ENCODE measurements around the gene TEX22. TPM values are rescaled to one million over a fixed set of nuclear protein-coding genes. Genes with fewer than 3 reads are reported as not detected.

TEX22 gene
- total RNA-seq, 1 donor from 2014 or later, result 5.7 TPM

DNA sequence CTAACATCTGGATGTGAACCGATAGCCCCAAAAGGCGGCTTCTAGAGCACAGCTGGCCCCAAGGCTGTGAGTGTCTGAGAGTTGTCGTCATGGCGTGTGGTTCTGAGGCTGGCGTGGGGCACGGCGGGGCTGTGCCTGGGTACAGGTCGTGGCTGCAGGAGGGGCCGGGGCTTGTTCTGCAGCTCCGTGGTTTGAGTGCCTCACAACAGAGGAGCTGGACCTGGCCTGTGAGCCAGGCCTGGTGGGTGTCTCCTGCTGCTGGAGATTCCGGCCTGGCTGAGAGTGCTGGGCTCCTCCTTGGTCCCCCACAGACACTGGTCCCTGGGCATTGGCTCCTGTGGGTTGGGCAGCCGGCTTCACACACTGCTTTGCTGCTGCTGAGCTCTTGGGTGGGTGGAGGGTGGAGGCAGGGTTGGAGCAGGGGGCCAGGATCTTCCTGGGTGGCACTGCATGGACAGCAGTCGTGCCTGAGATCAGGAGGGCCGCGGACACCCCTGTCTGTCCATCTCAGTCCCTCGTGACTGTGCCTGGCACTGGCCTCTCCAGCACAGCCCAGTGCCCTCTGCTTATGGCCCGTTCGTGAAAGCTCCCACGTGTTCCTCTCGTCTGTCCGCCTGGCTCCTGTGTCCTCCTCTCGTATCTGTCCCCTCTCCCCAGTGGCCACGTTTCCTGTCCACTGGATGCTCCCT, 31.8 kb upstream of the TEX22 start:
- intact Hi-C loops (cut with micrococcal nuclease), result no loop called here

DNA sequence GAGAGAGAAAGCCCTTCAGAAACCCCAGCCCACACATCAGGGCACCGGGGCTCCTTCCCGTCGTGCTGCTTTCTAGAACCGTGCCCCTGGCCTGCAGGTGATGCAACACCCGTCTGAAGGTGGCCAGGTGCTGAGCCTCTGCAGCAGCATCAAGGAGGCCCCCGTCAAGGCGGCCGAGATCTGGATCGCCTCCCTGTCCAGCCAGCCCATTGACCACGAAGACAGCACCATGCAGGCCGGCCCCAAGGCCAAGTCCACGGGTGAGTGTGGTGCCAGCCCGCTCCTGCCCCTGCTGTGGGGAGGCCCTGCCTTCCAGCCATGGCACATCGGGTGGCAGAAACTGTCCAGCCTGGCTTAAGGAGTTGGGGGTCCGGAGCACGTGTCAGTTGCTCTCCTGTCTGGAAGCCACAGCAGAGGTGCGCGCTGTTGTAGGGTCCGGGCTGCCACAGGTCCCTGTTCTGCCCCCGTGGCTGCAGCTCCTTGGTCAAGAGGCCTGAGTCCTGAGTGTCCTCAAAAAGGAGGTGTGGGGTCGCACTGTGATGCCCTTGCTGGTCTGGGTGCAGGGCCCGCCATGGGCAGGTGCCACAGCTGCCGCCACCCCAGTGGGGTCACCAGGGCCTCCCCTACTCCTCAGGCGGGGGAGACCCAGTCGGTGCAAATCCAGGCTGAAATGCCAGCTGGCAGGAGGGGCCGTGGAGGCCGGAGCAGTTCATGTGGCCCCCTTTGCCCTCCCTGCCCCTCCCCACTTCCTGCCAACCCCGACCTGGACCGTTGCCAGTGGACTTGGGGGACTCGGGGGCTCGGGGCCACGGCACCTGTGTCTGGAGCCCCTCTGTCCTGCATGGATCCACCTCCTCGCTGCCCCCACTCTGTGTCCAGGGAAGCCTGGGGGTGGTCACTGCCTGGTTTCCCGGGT, 31.0 kb upstream of the TEX22 start:
- intact Hi-C loops (cut with micrococcal nuclease), result no loop called here

DNA sequence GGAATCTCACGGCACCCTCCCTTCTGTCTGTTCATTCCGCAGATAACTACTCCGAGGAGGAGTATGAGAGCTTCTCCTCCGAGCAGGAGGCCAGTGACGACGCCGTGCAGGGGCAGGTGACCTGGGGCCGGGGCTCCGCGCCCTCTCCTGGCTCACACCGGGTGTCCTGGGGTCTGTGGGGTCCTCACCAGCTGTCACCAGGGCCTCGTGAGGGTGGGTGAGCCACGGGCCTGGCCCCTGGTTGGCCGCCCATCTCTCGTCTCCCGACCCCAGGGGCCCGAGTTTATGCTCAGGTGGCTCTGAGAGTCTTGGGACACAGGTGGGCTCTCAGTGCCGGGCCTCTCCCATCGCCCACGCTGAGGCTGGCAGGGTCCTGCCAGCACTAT, 30.3 kb upstream of the TEX22 start:
- intact Hi-C loops (cut with micrococcal nuclease), result no loop called here

GRCh38 chr14:105368426-105368825, 29.9 kb upstream of the TEX22 start:
- intact Hi-C loops (cut with micrococcal nuclease), result no loop called here

GRCh38 chr14:105368910-105369652, 29.3 kb upstream of the TEX22 start:
- intact Hi-C loops (cut with micrococcal nuclease), result no loop called here

DNA sequence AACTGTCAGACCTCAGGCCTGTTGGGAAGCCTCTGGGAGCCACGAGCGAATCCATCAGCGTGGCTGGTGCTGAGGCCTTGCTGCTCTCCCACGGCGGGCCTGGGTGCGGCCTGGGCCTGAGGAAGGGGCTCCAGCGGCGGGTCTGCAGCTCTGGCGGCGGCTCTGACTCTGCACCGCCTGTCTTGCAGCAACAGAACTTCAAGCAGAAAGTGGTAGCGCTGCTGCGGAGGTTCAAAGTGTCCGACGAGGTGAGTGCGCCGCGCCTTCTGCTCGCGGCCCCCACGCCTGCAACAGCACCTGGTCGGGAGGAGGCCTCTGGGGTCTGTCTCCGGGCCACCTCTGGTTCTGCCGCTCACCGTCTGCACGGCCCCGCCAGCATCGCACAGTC, 28.7 kb upstream of the TEX22 start:
- intact Hi-C loops (cut with micrococcal nuclease), result loop anchor here (2.0 kb wide), 1 partner anchor 45 kb away; no protein-coding TSS in a partner anchor

- intact Hi-C loops (cut with micrococcal nuclease), result no loop called here
These were observed 23.9 kb upstream of the TEX22 start for GRCh38 chr14:105374389-105374788.

DNA sequence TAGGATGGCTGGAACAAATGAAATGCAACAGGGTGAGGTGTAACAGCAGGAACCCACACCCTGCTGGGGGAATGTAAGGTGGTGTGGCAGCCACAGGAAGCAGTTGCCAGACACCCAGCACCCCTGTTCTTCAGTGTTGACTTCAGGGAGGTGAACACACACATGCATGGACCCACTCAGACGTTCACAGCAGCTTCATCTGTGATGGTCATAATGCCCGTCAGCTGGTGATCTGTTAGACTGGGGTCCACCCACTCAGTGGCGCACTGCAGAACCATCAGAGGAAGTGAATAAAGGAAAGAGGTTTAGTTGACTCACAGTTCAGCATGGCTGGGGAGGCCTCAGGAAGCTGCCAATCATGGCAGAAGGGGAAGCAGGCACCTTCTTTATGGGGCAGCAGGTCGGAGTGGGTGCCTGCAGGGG, 22.7 kb upstream of the TEX22 start:
- intact Hi-C loops (cut with micrococcal nuclease), result no loop called here

DNA sequence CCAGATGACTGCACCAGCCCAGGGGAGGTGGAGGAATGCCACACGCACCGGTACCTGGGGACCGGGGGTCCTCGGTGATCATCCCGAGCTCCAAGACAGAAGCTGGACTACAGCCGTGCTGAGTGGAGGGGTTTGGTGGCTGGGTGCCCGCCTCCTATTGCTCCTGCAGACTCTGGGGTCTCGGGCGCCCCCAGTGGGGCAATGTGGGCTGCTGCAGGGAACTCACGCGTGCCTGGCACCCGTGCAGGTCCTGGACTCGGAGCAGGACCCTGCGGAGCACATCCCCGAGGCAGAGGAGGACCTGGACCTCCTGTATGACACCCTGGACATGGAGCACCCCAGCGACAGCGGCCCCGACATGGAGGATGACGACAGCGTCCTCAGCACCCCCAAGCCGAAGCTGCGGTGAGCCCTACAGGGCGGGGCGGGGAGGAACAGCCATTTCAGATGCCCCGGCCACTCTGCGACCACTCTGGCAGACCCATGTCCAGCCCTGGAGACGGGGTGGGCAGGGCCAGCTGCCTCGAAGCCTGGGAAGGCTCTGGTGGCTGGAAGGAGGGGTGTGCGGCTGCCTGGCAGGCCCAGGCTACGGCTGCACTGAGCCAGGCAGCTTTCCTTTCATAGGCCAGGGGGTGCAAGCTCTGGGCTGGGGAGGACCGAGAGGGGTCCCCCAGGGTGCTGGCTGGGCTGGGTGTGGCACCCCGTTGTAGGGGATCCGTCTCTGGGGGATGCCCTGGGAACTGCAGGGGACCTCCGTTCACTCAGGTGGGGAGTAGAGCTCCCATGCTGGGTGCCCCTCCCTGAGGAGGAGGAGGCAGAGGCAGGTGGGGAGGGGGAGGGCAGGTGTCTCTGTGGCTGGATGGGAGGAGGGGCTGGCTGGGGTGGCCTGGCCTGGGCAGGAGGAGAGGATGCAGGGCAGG, 21.6 kb upstream of the TEX22 start:
- intact Hi-C loops (cut with micrococcal nuclease), result no loop called here

GRCh38 chr14:105377555-105378182, 20.7 kb upstream of the TEX22 start:
- intact Hi-C loops (cut with micrococcal nuclease), result no loop called here

DNA sequence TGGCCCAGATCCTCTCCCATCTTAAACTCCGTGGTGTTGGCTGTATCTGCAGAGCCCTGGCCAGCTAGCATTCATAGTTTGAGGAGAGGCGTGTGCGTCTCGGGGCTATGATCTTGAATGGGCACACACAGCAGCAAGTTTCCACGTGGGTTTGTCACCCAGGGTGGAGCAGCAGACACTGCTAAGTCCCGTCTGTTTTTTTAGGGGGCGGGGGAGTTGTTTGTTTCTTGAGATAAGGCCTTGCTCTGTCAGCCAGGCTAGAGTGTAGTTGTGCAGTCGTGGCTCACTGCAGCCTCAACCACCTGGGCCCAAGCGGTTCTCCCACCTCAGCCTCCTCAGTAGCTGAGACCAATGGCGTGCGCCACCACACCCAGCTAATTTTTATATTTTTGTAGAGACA, 20.1 kb upstream of the TEX22 start:
- intact Hi-C loops (cut with micrococcal nuclease), result no loop called here

- intact Hi-C loops (cut with micrococcal nuclease), result no loop called here
These were observed 19.3 kb upstream of the TEX22 start for GRCh38 chr14:105378873-105379685.

DNA sequence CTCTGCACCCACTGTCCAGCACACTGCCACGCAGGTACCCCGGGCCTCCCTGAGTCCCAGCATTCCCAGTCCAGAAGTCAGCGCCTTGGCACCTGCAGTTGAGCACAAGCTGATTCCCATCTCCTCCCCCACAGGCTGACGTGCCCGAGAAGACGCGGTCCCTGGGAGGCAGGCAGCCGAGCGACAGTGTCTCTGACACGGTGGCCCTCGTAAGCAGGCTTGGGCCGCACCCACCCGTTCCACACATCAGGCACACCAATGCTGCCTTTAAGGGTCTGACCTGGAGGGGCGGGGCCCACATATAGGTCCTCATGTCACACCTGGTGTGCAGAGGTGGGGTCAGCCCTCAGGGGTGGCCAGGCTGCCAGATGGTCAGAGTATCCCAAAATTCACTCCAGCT, 18.4 kb upstream of the TEX22 start:
- intact Hi-C loops (cut with micrococcal nuclease), result no loop called here

GRCh38 chr14:105380756-105381155, 17.6 kb upstream of the TEX22 start:
- intact Hi-C loops (cut with micrococcal nuclease), result no loop called here

- intact Hi-C loops (cut with micrococcal nuclease), result no loop called here
These were observed 16.6 kb upstream of the TEX22 start for GRCh38 chr14:105381446-105382342.

GRCh38 chr14:105382343-105383082, 15.8 kb upstream of the TEX22 start:
- intact Hi-C loops (cut with micrococcal nuclease), result no loop called here

DNA sequence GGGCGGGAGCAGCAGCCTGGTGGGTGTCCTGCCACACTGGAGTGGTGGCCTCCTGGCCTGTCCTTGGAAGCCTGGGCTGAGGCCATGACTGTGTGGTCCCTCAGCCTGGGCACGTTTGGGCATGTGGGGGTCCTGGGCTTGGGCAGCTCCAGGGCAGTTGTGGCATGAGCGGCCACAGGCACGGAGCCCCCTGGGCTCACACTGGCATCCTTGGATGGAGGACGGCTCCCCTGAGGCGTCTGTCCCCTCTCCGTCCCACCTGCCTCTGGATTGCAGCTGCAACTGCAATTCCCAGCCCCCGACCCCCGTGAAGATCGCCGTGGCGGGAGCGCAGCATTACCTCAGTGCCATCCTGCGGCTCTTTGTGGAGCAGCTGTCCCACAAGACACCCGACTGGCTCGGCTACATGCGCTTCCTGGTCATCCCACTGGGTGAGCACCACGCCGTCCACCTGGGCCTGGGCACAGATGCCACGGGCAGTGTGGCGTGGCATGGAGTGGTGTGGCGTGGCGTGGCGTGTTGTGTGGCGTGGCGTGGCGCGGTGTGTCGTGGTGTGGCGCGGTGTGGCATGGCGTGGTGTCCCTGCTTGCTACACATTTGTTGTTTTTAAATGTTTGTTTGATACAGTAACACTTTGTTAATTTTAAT, 15.1 kb upstream of the TEX22 start:
- intact Hi-C loops (cut with micrococcal nuclease), result no loop called here

All from T-helper 2 cell treated with Interferon-gamma antibody and Interleukin-4, amounts not matched to agents 100 ng/mL and 5 ng/mL, for 36 hours (primary cell).